Measurements from ENCODE around the gene NBL1. TPM values are rescaled to one million over a fixed set of nuclear protein-coding genes. Genes with fewer than 3 reads are reported as not detected.
A peak's percentile ranks its signal among the peaks of the same experiment; 100 is the strongest.

NBL1 gene
- 10.5 and 12.0 TPM in 2 replicates for total RNA-seq
- long read RNA-seq, partial matches to known transcripts: 0 of 1 reads
- long read RNA-seq, other reads (novel, unspliced or antisense): 1 of 1 reads

- peak within 1 kb of the TSS; percentile 86 for H3K4me3 Mint-ChIP-seq (ENCODE audit: low read depth)
- H3K27ac Mint-ChIP-seq: peak within 1 kb of the TSS; percentile 84
- H3K36me3 Mint-ChIP-seq (ENCODE audit: insufficient read depth): no peaks in the 10 kb centered on the region
- H3K4me1 Mint-ChIP-seq (ENCODE audit: low read depth): no peaks in the 10 kb centered on the region
- H3K9me3 Mint-ChIP-seq (ENCODE audit: low read depth): no peaks in the 10 kb centered on the region
- TF ChIP-seq, protein P1, sequence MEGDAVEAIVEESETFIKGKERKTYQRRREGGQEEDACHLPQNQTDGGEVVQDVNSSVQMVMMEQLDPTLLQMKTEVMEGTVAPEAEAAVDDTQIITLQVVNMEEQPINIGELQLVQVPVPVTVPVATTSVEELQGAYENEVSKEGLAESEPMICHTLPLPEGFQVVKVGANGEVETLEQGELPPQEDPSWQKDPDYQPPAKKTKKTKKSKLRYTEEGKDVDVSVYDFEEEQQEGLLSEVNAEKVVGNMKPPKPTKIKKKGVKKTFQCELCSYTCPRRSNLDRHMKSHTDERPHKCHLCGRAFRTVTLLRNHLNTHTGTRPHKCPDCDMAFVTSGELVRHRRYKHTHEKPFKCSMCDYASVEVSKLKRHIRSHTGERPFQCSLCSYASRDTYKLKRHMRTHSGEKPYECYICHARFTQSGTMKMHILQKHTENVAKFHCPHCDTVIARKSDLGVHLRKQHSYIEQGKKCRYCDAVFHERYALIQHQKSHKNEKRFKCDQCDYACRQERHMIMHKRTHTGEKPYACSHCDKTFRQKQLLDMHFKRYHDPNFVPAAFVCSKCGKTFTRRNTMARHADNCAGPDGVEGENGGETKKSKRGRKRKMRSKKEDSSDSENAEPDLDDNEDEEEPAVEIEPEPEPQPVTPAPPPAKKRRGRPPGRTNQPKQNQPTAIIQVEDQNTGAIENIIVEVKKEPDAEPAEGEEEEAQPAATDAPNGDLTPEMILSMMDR (IDR thresholded peaks at IDR 0.05; ENCODE audit: unreplicated experiment): no peak
- DNase-seq (ENCODE audit: low spot score, unreplicated experiment): no peak
- H3K27me3 Mint-ChIP-seq: peaks cover 68% of the 10 kb centered on the region
Observed at GRCh38 chr1:19643602-19644394, at the start of gene NBL1. TSS of gene NBL1 (plus strand) at chr1:19644311. CDS start at chr1:19655031, 10,720 bp downstream.

- Mint-ChIP-seq H3K27me3 (no peaks in the 10 kb centered on the region), H3K36me3 (ENCODE audit: insufficient read depth) (peaks cover 6% of the 10 kb centered on the region), H3K27ac (peak overlapping the region; percentile 98)
Observed at GRCh38 chr1:19596065-19596713, 47.9 kb upstream of the NBL1 start.

DNA sequence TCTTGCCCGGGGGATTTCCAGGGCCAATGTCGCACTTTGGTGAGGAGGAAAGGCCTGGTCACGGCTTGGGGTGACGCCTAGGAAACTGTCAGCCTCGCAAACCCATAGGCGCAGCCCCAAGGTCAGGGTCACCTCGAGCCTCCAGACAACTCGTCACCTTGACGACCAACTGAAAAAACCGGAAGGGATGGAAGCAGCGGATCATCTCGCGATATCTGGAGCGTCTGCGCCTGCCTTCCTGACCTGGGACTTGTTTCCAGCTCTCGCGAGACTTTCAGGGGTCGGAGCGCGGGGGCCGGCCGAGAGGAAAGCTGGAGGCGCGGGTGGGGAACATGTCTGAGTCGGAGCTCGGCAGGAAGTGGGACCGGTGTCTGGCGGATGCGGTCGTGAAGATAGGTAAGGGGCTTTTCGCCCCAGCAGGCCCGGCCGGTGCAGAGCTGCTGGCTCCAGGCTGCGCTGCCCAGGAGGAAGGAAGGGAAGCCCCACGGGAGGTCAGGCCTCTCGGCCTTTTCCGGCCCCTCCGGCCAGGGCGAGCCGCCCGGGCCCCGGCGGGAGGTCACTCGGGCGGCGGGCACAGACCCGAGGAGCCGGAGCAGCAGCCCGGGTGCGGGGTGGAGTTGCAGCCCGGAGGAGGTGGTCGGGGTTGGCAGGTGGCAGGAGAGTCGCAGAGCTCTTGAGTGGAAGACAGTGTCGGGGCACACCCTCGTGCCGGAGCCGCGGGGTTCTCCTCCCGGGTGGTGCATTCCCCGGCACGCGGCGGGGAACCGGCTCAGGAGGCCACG is 47.2 kb upstream of the NBL1 start:
- TF ChIP-seq, protein P1 (IDR thresholded peaks at IDR 0.05; ENCODE audit: unreplicated experiment): no peak
- peak overlapping the region; percentile 99 for H3K4me3 Mint-ChIP-seq (ENCODE audit: low read depth)
- H3K4me1 Mint-ChIP-seq (ENCODE audit: low read depth): peaks cover 27% of the 10 kb centered on the region
- peak; percentile 91 for DNase-seq (ENCODE audit: low spot score, unreplicated experiment)
- no peaks in the 10 kb centered on the region for H3K9me3 Mint-ChIP-seq (ENCODE audit: low read depth)
- H3K27me3 Mint-ChIP-seq: no peaks in the 10 kb centered on the region
- H3K27ac Mint-ChIP-seq: peak overlapping the region; percentile 98
- H3K36me3 Mint-ChIP-seq (ENCODE audit: insufficient read depth): peaks cover 8% of the 10 kb centered on the region

More at GRCh38 chr1:19596065-19596713, 47.9 kb upstream of the NBL1 start:
- Mint-ChIP-seq H3K9me3 (ENCODE audit: low read depth) (no peaks in the 10 kb centered on the region), H3K4me1 (ENCODE audit: low read depth) (peaks cover 27% of the 10 kb centered on the region), H3K4me3 (ENCODE audit: low read depth) (peak overlapping the region; percentile 99)
- TF ChIP-seq, protein P1 (IDR thresholded peaks at IDR 0.05; ENCODE audit: unreplicated experiment): no peak
- DNase-seq (ENCODE audit: low spot score, unreplicated experiment): no peak

DNA sequence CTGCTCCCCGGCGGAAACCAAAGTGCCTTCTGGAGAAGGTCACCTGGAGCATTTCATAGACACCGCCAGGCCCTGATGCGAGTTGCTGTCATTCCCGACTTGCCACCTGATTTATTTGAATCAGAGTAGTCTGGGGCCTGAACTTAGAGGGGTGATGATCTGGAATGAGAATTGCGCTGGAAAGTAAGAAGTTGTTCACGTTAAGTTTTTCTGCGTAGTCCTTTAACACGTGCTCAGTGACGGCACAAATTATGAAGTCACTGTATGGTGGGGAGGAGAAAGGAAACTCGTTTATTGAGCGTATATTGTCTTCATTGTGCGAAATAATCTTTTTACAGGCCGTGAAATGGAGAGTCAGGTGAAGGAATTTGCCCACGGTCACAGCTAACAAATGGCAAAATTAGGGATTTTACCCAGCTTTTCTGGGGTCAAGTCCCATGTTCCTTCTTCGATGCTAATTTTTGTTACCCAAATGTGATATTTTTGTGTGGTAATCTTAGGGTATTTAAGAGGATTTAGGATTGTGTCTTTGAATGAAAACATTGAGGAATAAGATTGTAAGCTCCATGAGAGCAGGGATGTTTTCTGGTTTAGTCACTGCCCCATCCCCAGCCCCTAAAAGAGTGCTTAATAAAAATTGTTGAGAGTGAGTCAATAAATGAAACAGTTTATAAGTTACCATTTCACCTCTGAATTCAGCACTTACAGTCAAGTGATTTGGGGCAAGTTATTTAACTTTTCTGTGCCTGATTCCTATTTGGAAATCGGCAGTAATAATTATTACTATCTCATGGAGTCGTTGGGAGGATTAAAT is 46.4 kb upstream of the NBL1 start:
- DNase-seq (ENCODE audit: low spot score, unreplicated experiment): no peak
- peak overlapping the region; percentile 91 for H3K27ac Mint-ChIP-seq

More for the DNA sequence above, 46.4 kb upstream of the NBL1 start:
- peak overlapping the region; percentile 99 for H3K4me3 Mint-ChIP-seq (ENCODE audit: low read depth)
- peaks cover 27% of the 10 kb centered on the region for H3K4me1 Mint-ChIP-seq (ENCODE audit: low read depth)
- H3K36me3 Mint-ChIP-seq (ENCODE audit: insufficient read depth): peaks cover 8% of the 10 kb centered on the region
- no peaks in the 10 kb centered on the region for H3K9me3 Mint-ChIP-seq (ENCODE audit: low read depth)
- TF ChIP-seq, protein P1 (IDR thresholded peaks at IDR 0.05; ENCODE audit: unreplicated experiment): no peak
- H3K27me3 Mint-ChIP-seq: no peaks in the 10 kb centered on the region

All from progenitor cell of endocrine pancreas (in vitro differentiated cells).